ENCODE measurements around the gene TCOF1.
"Not testable (repeated sequence)": the region's sequence is repeated elsewhere in the genome, so short reads cannot be mapped to it uniquely, and the experiment has no call there.

Gene TCOF1

DNA sequence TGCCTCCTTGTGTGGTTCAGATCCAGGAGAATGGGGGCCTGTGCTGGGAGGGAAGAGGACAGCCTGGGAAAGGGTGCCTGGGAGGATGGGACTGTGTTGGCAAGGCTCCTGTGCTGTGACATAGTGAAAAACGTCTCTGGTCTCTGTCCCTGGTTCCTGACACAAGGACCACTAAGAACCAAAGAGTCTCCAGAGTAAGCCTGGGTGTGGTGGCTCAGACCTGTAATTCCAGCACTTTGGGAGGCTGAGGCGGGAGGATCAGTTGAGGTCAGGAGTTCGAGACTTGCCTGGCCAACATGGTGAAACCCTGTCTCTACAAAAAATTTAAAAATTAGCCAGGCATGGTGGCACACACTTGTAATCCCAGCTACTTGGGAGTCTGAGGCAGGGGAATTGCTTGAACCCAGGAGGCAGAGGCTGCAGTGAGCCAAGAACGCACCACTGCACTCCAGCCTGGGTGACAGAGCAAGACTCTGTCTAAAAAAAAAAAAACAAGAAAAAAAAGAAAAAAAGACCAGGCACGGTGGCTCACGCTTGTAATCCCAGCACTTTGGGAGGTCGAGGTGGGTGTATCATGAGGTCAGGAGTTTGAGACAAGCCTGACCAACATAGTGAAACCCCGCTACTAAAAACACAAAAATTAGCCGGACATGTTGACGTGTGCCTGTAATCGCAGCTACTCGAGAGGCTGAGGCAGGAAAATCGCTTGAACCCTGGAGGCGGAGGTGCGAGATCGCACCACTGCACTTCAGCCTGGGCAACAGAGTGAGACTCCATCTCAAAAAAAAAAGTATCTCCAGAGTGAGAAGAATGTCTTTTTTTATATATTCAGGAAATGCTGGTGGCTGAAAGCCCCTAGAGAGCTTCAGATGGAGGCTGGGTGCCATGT lies 56.6 kb downstream of the TCOF1 start:
- ATAC-seq (ENCODE audit: low read depth); H3K9me3 Mint-ChIP-seq; H3K27me3 Mint-ChIP-seq: not testable (repeated sequence)
- Mint-ChIP-seq H3K36me3 (peaks cover 23% of the 10 kb centered on the region), H3K27ac (peak overlapping the region; percentile 100), H3K4me3 (peak overlapping the region; percentile 85), H3K4me1 (peaks cover 27% of the 10 kb centered on the region)
- peak in 1 of 2 donors; percentile 29 for DNase-seq (ENCODE audit: low spot score in 2 of 2)

GRCh38 chr5:150419630-150420270 lies 62.3 kb downstream of the TCOF1 start:
- ATAC-seq (ENCODE audit: low read depth) = peak; percentile 100
- Mint-ChIP-seq H3K4me3 (peak overlapping the region; percentile 82), H3K27me3 (no peaks in the 10 kb centered on the region), H3K9me3 (no peaks in the 10 kb centered on the region), H3K36me3 (no peaks in the 10 kb centered on the region), H3K4me1 (peaks cover 28% of the 10 kb centered on the region), H3K27ac (peak overlapping the region; percentile 97)
- peak; percentile 61 to 76 for DNase-seq (ENCODE audit: low spot score in 2 of 2)

DNA sequence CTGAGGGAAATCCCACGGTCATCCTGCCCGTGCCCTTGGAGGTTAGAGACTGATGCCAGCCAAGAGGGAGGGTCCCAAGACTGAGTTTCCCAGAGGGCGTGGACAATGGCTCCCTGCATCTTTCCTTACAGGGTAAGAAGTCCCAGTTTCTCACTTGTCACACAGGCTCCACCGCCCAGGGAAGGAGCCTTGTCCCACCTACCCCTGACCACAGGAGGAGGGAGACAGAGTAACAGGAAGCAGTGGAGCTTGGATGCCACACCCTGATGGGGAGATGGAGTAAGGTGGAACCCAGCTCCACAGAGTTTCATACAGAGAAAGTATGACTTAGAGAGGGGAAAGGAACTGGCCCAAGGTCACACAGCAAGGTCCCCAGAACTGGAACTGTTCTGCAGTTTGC lies 64.6 kb downstream of the TCOF1 start:
- H3K27ac Mint-ChIP-seq = peak overlapping the region; percentile 32
- no peak for DNase-seq (ENCODE audit: low spot score in 2 of 2)
- H3K9me3 Mint-ChIP-seq = no peaks in the 10 kb centered on the region
- no peaks in the 10 kb centered on the region for H3K27me3 Mint-ChIP-seq
- peaks cover 18% of the 10 kb centered on the region for H3K4me1 Mint-ChIP-seq
- ATAC-seq (ENCODE audit: low read depth) = no peak
- no peak overlapping the region for H3K4me3 Mint-ChIP-seq
- H3K36me3 Mint-ChIP-seq = no peaks in the 10 kb centered on the region

DNA sequence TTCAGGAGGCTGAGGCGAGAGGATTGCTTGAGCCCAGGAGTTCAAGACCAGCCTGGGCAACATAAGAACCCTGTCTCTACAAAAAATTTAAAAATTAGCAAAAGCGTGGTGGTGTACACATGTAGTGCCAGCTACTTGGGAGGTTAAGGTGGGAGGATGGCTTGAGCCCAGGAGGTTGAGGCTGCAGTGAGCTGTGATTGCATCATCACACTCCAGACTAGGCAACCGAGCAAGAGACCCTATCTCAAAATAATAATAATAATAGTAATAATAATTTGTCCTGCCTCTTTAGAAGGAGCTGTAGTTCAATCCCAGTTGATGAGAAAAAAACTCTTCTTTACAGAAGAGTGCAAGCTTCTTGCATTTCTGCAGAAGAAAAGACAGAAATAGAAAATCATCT lies 65.3 kb downstream of the TCOF1 start:
- ATAC-seq (ENCODE audit: low read depth) = no peak
- H3K27ac Mint-ChIP-seq = no peak overlapping the region
- no peak for DNase-seq (ENCODE audit: low spot score in 2 of 2)
- no peaks in the 10 kb centered on the region for H3K27me3 Mint-ChIP-seq
- H3K4me1 Mint-ChIP-seq = peaks cover 19% of the 10 kb centered on the region
- H3K9me3 Mint-ChIP-seq = no peaks in the 10 kb centered on the region
- H3K36me3 Mint-ChIP-seq = no peaks in the 10 kb centered on the region
- no peak overlapping the region for H3K4me3 Mint-ChIP-seq

- not testable (repeated sequence) for DNase-seq (ENCODE audit: low spot score in 2 of 2); H3K27ac Mint-ChIP-seq; H3K27me3 Mint-ChIP-seq; ATAC-seq (ENCODE audit: low read depth); H3K36me3 Mint-ChIP-seq; H3K9me3 Mint-ChIP-seq; H3K4me3 Mint-ChIP-seq
- peaks cover 27% of the 10 kb centered on the region for H3K4me1 Mint-ChIP-seq
Measured at GRCh38 chr5:150426165-150426564, 68.7 kb downstream of the TCOF1 start.

DNA sequence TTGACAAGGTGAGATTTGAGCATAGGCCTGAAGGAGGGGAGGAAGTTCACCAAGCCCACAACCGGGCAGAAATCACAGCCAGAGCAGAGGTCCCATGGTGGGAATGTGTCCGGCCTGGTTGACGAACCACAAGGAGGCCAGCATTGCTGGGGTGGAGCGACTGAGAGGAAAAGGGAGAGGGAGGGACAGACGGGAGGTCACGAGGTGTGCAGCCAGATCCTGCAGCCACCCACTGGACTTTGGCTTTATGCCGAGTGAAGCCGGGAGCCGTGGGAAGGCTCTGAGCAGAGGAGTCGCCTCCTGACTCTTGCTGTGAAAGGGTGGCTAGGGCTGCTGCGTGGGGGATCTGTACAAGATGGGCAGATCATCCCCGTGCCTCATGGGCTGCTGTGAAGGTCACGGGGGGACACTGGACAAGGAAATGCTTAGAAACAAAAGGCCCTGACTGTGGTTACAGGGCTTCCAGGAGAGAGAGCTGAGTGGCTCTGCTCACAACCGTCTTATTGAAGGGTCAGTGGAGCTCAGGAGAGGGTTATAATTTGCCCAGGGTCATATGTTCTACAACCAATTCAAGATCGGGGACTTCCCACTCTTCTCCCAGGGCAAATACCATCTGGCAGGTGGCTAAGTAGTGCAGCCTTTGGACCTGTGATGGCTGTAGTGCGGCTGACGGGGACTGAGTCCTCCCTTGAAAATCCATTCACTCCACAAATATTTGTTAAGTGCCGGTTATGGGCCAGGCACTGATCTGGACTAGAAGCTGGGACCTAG lies 70.8 kb downstream of the TCOF1 start:
- H3K4me3 Mint-ChIP-seq = no peak overlapping the region
- no peaks in the 10 kb centered on the region for H3K27me3 Mint-ChIP-seq
- ATAC-seq (ENCODE audit: low read depth) (no peak), DNase-seq (ENCODE audit: low spot score in 2 of 2) (no peak)
- H3K4me1 Mint-ChIP-seq = peaks cover 31% of the 10 kb centered on the region
- no peaks in the 10 kb centered on the region for H3K9me3 Mint-ChIP-seq
- H3K27ac Mint-ChIP-seq = peak overlapping the region; percentile 94
- no peaks in the 10 kb centered on the region for H3K36me3 Mint-ChIP-seq

- no peaks in the 10 kb centered on the region for H3K36me3 Mint-ChIP-seq
- DNase-seq (ENCODE audit: low spot score in 2 of 2) (no peak), ATAC-seq (ENCODE audit: low read depth) (no peak)
- no peaks in the 10 kb centered on the region for H3K9me3 Mint-ChIP-seq
- H3K4me1 Mint-ChIP-seq = peaks cover 35% of the 10 kb centered on the region
- peak overlapping the region; percentile 94 for H3K27ac Mint-ChIP-seq
- no peaks in the 10 kb centered on the region for H3K27me3 Mint-ChIP-seq
- H3K4me3 Mint-ChIP-seq = peak overlapping the region; percentile 77
Measured at GRCh38 chr5:150428978-150429377, 71.5 kb downstream of the TCOF1 start.

DNA sequence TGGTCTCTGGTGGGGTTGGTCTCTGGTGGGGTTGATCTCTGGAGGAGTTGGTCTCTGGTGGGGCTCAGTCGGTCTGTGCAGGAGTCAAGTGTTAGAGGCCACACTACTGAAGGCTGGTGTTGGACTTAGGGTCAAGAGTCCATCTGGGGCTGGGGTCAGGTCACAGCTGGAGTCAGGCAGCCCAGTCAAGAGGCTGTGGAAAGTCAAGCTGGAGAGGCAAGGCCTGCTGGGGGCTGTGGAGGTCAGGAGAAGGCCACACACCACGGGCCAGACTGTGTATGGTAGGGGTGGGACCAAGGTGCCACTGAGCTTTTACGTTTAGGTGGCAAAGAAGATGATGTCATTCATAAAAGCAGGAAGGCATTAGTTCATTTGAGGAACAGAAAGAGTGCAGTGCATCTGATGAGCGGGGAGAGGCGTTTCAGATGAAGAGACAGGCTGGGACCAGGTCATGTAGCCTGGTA lies 71.9 kb downstream of the TCOF1 start:
- H3K4me1 Mint-ChIP-seq = peaks cover 35% of the 10 kb centered on the region
- H3K4me3 Mint-ChIP-seq = peak overlapping the region; percentile 77
- peak overlapping the region; percentile 94 for H3K27ac Mint-ChIP-seq

GRCh38 chr5:150431048-150431447 lies 73.6 kb downstream of the TCOF1 start:
- DNase-seq (ENCODE audit: low spot score in 2 of 2) (no peak), ATAC-seq (ENCODE audit: low read depth) (no peak)
- Mint-ChIP-seq H3K27me3 (no peaks in the 10 kb centered on the region), H3K36me3 (no peaks in the 10 kb centered on the region), H3K4me1 (peaks cover 36% of the 10 kb centered on the region), H3K9me3 (no peaks in the 10 kb centered on the region), H3K27ac (peak overlapping the region; percentile 94), H3K4me3 (no peak overlapping the region)

More for the DNA sequence above, 71.9 kb downstream of the TCOF1 start:
- ATAC-seq (ENCODE audit: low read depth) (peak; percentile 98), DNase-seq (ENCODE audit: low spot score in 2 of 2) (peak; percentile 54 to 66)
- Mint-ChIP-seq H3K9me3 (no peaks in the 10 kb centered on the region), H3K27me3 (no peaks in the 10 kb centered on the region), H3K36me3 (no peaks in the 10 kb centered on the region)

GRCh38 chr5:150431574-150431973 lies 74.1 kb downstream of the TCOF1 start:
- Mint-ChIP-seq H3K4me1 (peaks cover 40% of the 10 kb centered on the region), H3K9me3 (no peaks in the 10 kb centered on the region), H3K27ac (peak overlapping the region; percentile 24), H3K27me3 (no peaks in the 10 kb centered on the region), H3K4me3 (no peak overlapping the region), H3K36me3 (no peaks in the 10 kb centered on the region)
- no peak for ATAC-seq (ENCODE audit: low read depth)
- DNase-seq (ENCODE audit: low spot score in 2 of 2) = no peak

- ATAC-seq (ENCODE audit: low read depth) = no peak
- Mint-ChIP-seq H3K36me3 (no peaks in the 10 kb centered on the region), H3K27ac (no peak overlapping the region), H3K4me3 (no peak overlapping the region), H3K27me3 (no peaks in the 10 kb centered on the region), H3K4me1 (peaks cover 27% of the 10 kb centered on the region), H3K9me3 (no peaks in the 10 kb centered on the region)
- no peak for DNase-seq (ENCODE audit: low spot score in 2 of 2)
Measured at GRCh38 chr5:150434464-150434863, 77.0 kb downstream of the TCOF1 start.

DNA sequence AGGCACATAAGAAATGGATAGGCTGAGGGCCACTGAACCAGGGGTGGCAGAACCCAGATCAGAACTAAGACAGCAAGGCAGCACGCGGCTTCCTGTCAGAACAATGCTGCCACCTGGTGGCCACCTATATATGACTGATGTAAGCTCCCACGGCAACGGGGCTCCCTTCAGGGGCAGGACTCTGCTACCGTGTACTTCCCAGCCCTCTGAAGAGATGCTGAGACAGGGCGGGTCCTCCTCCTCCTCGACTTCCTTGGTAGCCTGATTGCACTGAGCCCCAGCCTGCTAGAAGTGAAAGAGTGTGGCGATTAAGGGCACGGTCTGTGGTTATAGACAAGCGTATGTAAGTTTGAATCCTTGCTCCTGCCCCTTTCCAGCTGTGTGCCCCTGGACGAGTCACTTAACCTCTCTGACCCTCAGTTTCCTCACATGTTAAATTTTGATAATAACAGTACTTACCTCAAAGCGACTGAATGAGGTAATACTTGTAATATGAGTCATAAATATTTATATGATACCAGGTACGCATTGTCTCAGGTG lies 78.7 kb downstream of the TCOF1 start:
- DNase-seq (ENCODE audit: low spot score in 2 of 2) (peak; percentile 94 to 95), ATAC-seq (ENCODE audit: low read depth) (peak; percentile 94)
- peak overlapping the region; percentile 67 for H3K4me3 Mint-ChIP-seq

GRCh38 chr5:150438873-150439546 lies 81.5 kb downstream of the TCOF1 start:
- Mint-ChIP-seq H3K4me1 (peaks cover 10% of the 10 kb centered on the region), H3K27ac (no peak overlapping the region), H3K36me3 (peaks cover 10% of the 10 kb centered on the region), H3K9me3 (no peaks in the 10 kb centered on the region), H3K4me3 (no peak overlapping the region), H3K27me3 (no peaks in the 10 kb centered on the region)
- DNase-seq (ENCODE audit: low spot score in 2 of 2) (no peak), ATAC-seq (ENCODE audit: low read depth) (no peak)

More for the DNA sequence above, 78.7 kb downstream of the TCOF1 start:
- H3K36me3 Mint-ChIP-seq = peaks cover 5% of the 10 kb centered on the region
- no peaks in the 10 kb centered on the region for H3K27me3 Mint-ChIP-seq
- peak overlapping the region; percentile 94 for H3K27ac Mint-ChIP-seq
- H3K4me1 Mint-ChIP-seq = peaks cover 19% of the 10 kb centered on the region
- H3K9me3 Mint-ChIP-seq = no peaks in the 10 kb centered on the region

Data from memory B cell (primary cell).